HepG2 (cell line): Measurements from ENCODE around the gene MAN2A2. TPM values are rescaled to one million over a fixed set of nuclear protein-coding genes. Genes with fewer than 3 reads are reported as not detected.
A peak's percentile ranks its signal among the peaks of the same experiment; 100 is the strongest.

Experiments used
- ATF5 ChIP-seq: sonication (generic); formaldehyde crosslinking; IDR thresholded peaks from 2 replicates; pipeline ENCODE4 v1.4.0; 2020; ENCODE audit warnings: mild to moderate bottlenecking, low read depth, missing genetic modification reagents
- BCL6 ChIP-seq: IDR thresholded peaks from 2 replicates; pipeline ENCODE4 v1.6.1; 2016; ENCODE audit warnings: missing genetic modification reagents, missing compliant biosample characterization
- FOXP1 ChIP-seq, 2 experiments: fragments of 450-650 bp in 1 of 2; IDR thresholded peaks; 2 replicates each; pipeline ENCODE4 v1.6.1; 2017 to 2018; ENCODE audit warnings: antibody characterized with exemption in 1 of 2
- GABPB1 ChIP-seq: IDR thresholded peaks from 2 replicates; pipeline ENCODE4 v1.6.1; 2016; ENCODE audit warnings: mild to moderate bottlenecking, missing genetic modification reagents, moderate library complexity, missing compliant biosample characterization
- GATAD2A ChIP-seq: IDR thresholded peaks from 2 replicates; pipeline ENCODE4 v1.6.1; 2016
- HNF1B ChIP-seq: sonication (generic); formaldehyde crosslinking; IDR thresholded peaks from 2 replicates; pipeline ENCODE4 v1.5.1; 2020; ENCODE audit warnings: mild to moderate bottlenecking, moderate library complexity, missing genetic modification reagents
- ISL2 ChIP-seq: sonication (generic); formaldehyde crosslinking; IDR thresholded peaks from 2 replicates; pipeline ENCODE4 v1.5.0; 2020; ENCODE audit warnings: missing genetic modification reagents
- JUND ChIP-seq: sonication (generic); formaldehyde crosslinking; IDR thresholded peaks from 2 replicates; pipeline ENCODE4 v1.8.0; 2022; ENCODE audit warnings: mild to moderate bottlenecking, missing genetic modification reagents
- KLF9 ChIP-seq: IDR thresholded peaks from 2 replicates; pipeline ENCODE4 v1.6.1; 2016; ENCODE audit warnings: low read depth
- NFE2L1 ChIP-seq: sonication (generic); formaldehyde crosslinking; IDR thresholded peaks from 2 replicates; pipeline ENCODE4 v1.4.0; 2020; ENCODE audit warnings: missing genetic modification reagents, mild to moderate bottlenecking, borderline replicate concordance
- PAWR ChIP-seq: sonication (generic); formaldehyde crosslinking; IDR thresholded peaks from 2 replicates; pipeline ENCODE4 v1.4.0; 2020; ENCODE audit warnings: missing genetic modification reagents, mild to moderate bottlenecking, borderline replicate concordance
- PHF8 ChIP-seq: sonication (generic); formaldehyde crosslinking; IDR thresholded peaks from 2 replicates; pipeline ENCODE4 v1.5.0; 2020; ENCODE audit warnings: missing genetic modification reagents
- POLR2AphosphoS2 ChIP-seq: IDR thresholded peaks from 2 replicates; pipeline ENCODE4 v1.6.1; 2011; ENCODE audit warnings: low read depth, low read length, improper control_type of control experiment
- RNF2 ChIP-seq: fragments of 450-650 bp; conservative IDR thresholded peaks from 2 replicates; pipeline ENCODE4 v1.6.1; 2016; ENCODE audit warnings: low read depth
- SALL2 ChIP-seq: sonication (generic); formaldehyde crosslinking; IDR thresholded peaks from 2 replicates; pipeline ENCODE4 v1.8.1; 2023; ENCODE audit warnings: mild to moderate bottlenecking, missing genetic modification reagents, inconsistent platforms
- SKI ChIP-seq: fragments of 450-650 bp; IDR thresholded peaks from one replicate; pipeline ENCODE4 v1.6.1; 2018; ENCODE audit warnings: mild to moderate bottlenecking; ENCODE audit not compliant: partially characterized antibody
- SNAPC5 ChIP-seq: sonication (generic); formaldehyde crosslinking; IDR thresholded peaks from 2 replicates; pipeline ENCODE4 v1.8.1; 2023; ENCODE audit warnings: mild to moderate bottlenecking, missing genetic modification reagents, borderline replicate concordance
- SOX13 ChIP-seq, 3 experiments: fragments of 450-650 bp in 1 of 3; sonication (generic) in 1 of 3; formaldehyde crosslinking in 1 of 3; IDR thresholded peaks in 2 of 3; conservative IDR thresholded peaks in 1 of 3; 2 replicates each; pipeline versions ENCODE4 v1.5.0 to v1.6.1; 2016 to 2020; ENCODE audit warnings: antibody characterized with exemption in 1 of 3, mild to moderate bottlenecking in 1 of 3, missing compliant biosample characterization in 1 of 3, missing genetic modification reagents in 1 of 3, moderate library complexity in 1 of 3
- SRF ChIP-seq: IDR thresholded peaks from 2 replicates; pipeline ENCODE4 v1.6.1; 2011; ENCODE audit warnings: mild to moderate bottlenecking, low read depth, low read length, moderate library complexity
- TCF7 ChIP-seq: sonication (generic); IDR thresholded peaks from 2 replicates; pipeline ENCODE4 v1.6.1; 2016; ENCODE audit warnings: antibody characterized with exemption, low read depth
- ZFX ChIP-seq: sonication (generic); formaldehyde crosslinking; IDR thresholded peaks from 2 replicates; pipeline ENCODE4 v1.4.0; 2020; ENCODE audit warnings: mild to moderate bottlenecking, low read depth, missing genetic modification reagents, moderate library complexity
- ZFY ChIP-seq: sonication (generic); formaldehyde crosslinking; IDR thresholded peaks from 2 replicates; pipeline ENCODE4 v1.4.0; 2020; ENCODE audit warnings: missing genetic modification reagents
- ZNF224 ChIP-seq: sonication (generic); formaldehyde crosslinking; IDR thresholded peaks from 2 replicates; pipeline ENCODE4 v1.5.0; 2020; ENCODE audit warnings: mild to moderate bottlenecking, missing genetic modification reagents
- ZNF232 ChIP-seq: sonication (generic); formaldehyde crosslinking; IDR thresholded peaks from 2 replicates; pipeline ENCODE4 v1.4.0; 2020; ENCODE audit warnings: missing genetic modification reagents, borderline replicate concordance
- ZNF33B ChIP-seq: sonication (generic); formaldehyde crosslinking; IDR thresholded peaks from 2 replicates; pipeline ENCODE4 v1.5.1; 2020; ENCODE audit warnings: mild to moderate bottlenecking, missing genetic modification reagents
- ZNF530 ChIP-seq: sonication (generic); formaldehyde crosslinking; IDR thresholded peaks from 2 replicates; pipeline ENCODE4 v1.5.0; 2020; ENCODE audit warnings: low read depth, mild to moderate bottlenecking, missing genetic modification reagents
- ZNF549 ChIP-seq: sonication (generic); formaldehyde crosslinking; IDR thresholded peaks from 2 replicates; pipeline ENCODE4 v1.5.0; 2020; ENCODE audit warnings: missing genetic modification reagents
- ZNF615 ChIP-seq: sonication (generic); formaldehyde crosslinking; IDR thresholded peaks from 2 replicates; pipeline ENCODE4 v1.5.0; 2020; ENCODE audit warnings: mild to moderate bottlenecking, missing genetic modification reagents, borderline replicate concordance
- ZNF777 ChIP-seq: sonication (generic); formaldehyde crosslinking; IDR thresholded peaks from 2 replicates; pipeline ENCODE4 v1.4.0; 2020; ENCODE audit warnings: missing genetic modification reagents
- ZNF883 ChIP-seq: sonication (generic); formaldehyde crosslinking; IDR thresholded peaks from 2 replicates; pipeline ENCODE4 v1.5.1; 2020; ENCODE audit warnings: mild to moderate bottlenecking, missing genetic modification reagents; ENCODE audit errors: not compliant biosample characterization
- ZZZ3 ChIP-seq: sonication (generic); formaldehyde crosslinking; IDR thresholded peaks from 2 replicates; pipeline ENCODE4 v1.4.0; 2020; ENCODE audit warnings: missing genetic modification reagents, mild to moderate bottlenecking, borderline replicate concordance
- polyA plus RNA-seq, 8 experiments: library from polyadenylated mRNA; depleted of rRNA in 3 of 8; stranded (reverse) in 7 of 8; unstranded in 1 of 8; fragments of >200 nt; fragmentation: Illumina TruSeq in 4 of 8; extraction: Trizol in 4 of 8; gene quantifications; 2 replicates each; pipeline versions ENCODE4 v1.2.1 to v1.2.3, GENCODE V29; 2011 to 2016; ENCODE audit warnings: low read depth in 4 of 8, missing spikeins in 1 of 8, mixed read lengths in 1 of 8; ENCODE audit not compliant: insufficient read depth in 1 of 8
- total RNA-seq, 5 experiments: library from RNA; depleted of rRNA; stranded (reverse); fragments of >200 nt; fragmentation: Illumina TruSeq; extraction: Trizol; gene quantifications; 2 replicates each; pipeline ENCODE4 v1.2.3, GENCODE V29; 2016; ENCODE audit warnings: low read depth in 1 of 5

Gene MAN2A2
- total and polyA plus RNA-seq, 2 of the 13 experiments (the other 11 are each of a cell fraction or from before 2014, with no cell fraction given): 17.5 to 51.5 TPM

GRCh38 chr15:90871716-90872485, 31.2 kb upstream of the MAN2A2 start (continued):
- 0 out of 2 replicates have a peak, but pooled peaks have one; percentile 33 for TF ChIP-seq ZNF224 (CRISPR knock-in tag)
- no peak for TF ChIP-seq ISL2 (CRISPR knock-in tag)
- TF ChIP-seq ATF5 (CRISPR knock-in tag): no peak
- TF ChIP-seq SALL2 (CRISPR knock-in tag): no peak
- no peak for TF ChIP-seq JUND (CRISPR knock-in tag)
- TF ChIP-seq ZZZ3 (CRISPR knock-in tag): no peak
- no peak for TF ChIP-seq ZNF615
- no peak for TF ChIP-seq SRF
- no peak for TF ChIP-seq RNF2
- peak; percentile 38 for TF ChIP-seq BCL6 (CRISPR knock-in tag)
- TF ChIP-seq ZNF883 (CRISPR knock-in tag): no peak
- no peak for TF ChIP-seq ZNF530 (CRISPR knock-in tag)
- peak; percentile 33; the same call in 1 of the 2 replicates for TF ChIP-seq GABPB1
- TF ChIP-seq FOXP1 (IDR thresholded peaks at IDR 0.05): no peak
- TF ChIP-seq FOXP1 (CRISPR knock-in tag; IDR thresholded peaks at IDR 0.05): no peak
- no peak for TF ChIP-seq TCF7
- peak; percentile 50 for TF ChIP-seq ZFY (CRISPR knock-in tag)
- TF ChIP-seq SKI: peak; percentile 8
- peak; percentile 69 for TF ChIP-seq ZFX (CRISPR knock-in tag)
- no peak for TF ChIP-seq PAWR
- no peak for TF ChIP-seq SOX13 (IDR thresholded peaks at IDR 0.05)
- no peak for TF ChIP-seq SOX13 (CRISPR knock-in tag; conservative IDR thresholded peaks at IDR 0.05 in 1 of 2, IDR thresholded peaks at IDR 0.05 in 1 of 2)
- TF ChIP-seq POLR2AphosphoS2: no peak
- TF ChIP-seq ZNF549 (CRISPR knock-in tag): no peak
- no peak for TF ChIP-seq GATAD2A (CRISPR knock-in tag)
- TF ChIP-seq NFE2L1 (CRISPR knock-in tag): no peak
- TF ChIP-seq ZNF33B (CRISPR knock-in tag): no peak
- TF ChIP-seq SNAPC5: no peak
- peak; percentile 40; the same call in 1 of the 2 replicates for TF ChIP-seq PHF8 (CRISPR knock-in tag)
- no peak for TF ChIP-seq ZNF232 (CRISPR knock-in tag)
- TF ChIP-seq ZNF777 (CRISPR knock-in tag): peak; percentile 17; the same call in 1 of the 2 replicates
- TF ChIP-seq KLF9 (CRISPR knock-in tag): no peak
- TF ChIP-seq HNF1B (CRISPR knock-in tag): no peak
